GM06990 (cell line): Measurements from ENCODE around the gene TMEM138.

Source experiments
- DNase-seq: peaks from one replicate; pipeline ENCODE4 v3.0.0-alpha.2; 2011; ENCODE audit not compliant: insufficient read length; ENCODE audit errors: extremely low read depth
- H3K27me3 ChIP-seq: replicated peaks from 2 replicates; pipeline ENCODE4 v1.6.0; 2011; ENCODE audit warnings: low read length; ENCODE audit not compliant: control insufficient read depth, insufficient read depth
- H3K36me3 ChIP-seq: 2 replicates; pipeline ENCODE4 v1.5.1; 2011; ENCODE audit warnings: low read length; ENCODE audit not compliant: control insufficient read depth, insufficient read depth
- H3K4me3 ChIP-seq: replicated peaks from 2 replicates; pipeline ENCODE4 v1.5.1; 2011; ENCODE audit warnings: low read depth, mild to moderate bottlenecking, control low read depth, low read length
- CTCF ChIP-seq: IDR thresholded peaks from 2 replicates; pipeline ENCODE4 v1.5.1; 2011; ENCODE audit warnings: low read length, control low read depth, mild to moderate bottlenecking, inconsistent platforms; ENCODE audit not compliant: insufficient read depth, poor library complexity, severe bottlenecking

TMEM138 gene

GRCh38 chr11:61401573-61401972 is 39.4 kb downstream of the TMEM138 start:
- Histone ChIP-seq H3K27me3 (no peaks in the 10 kb centered on the region), H3K36me3 (peaks cover 26% of the 10 kb centered on the region), H3K4me3 (no peak overlapping the region)
- no peak for DNase-seq
- TF ChIP-seq CTCF: no peak

- H3K4me3 ChIP-seq: no peak overlapping the region
- no peaks in the 10 kb centered on the region for H3K27me3 ChIP-seq
- peaks cover 35% of the 10 kb centered on the region for H3K36me3 ChIP-seq
- no peak for TF ChIP-seq CTCF
- DNase-seq: no peak
Observed at GRCh38 chr11:61403658-61404057, 41.5 kb downstream of the TMEM138 start.

- peaks cover 36% of the 10 kb centered on the region for H3K36me3 ChIP-seq
Observed at GRCh38 chr11:61404103-61404502, 41.9 kb downstream of the TMEM138 start.

GRCh38 chr11:61404641-61405040 is 42.5 kb downstream of the TMEM138 start:
- no peak for DNase-seq
- no peak for TF ChIP-seq CTCF
- no peak overlapping the region for H3K4me3 ChIP-seq
- H3K27me3 ChIP-seq: no peaks in the 10 kb centered on the region
- H3K36me3 ChIP-seq: peaks cover 36% of the 10 kb centered on the region

More at GRCh38 chr11:61404103-61404502, 41.9 kb downstream of the TMEM138 start:
- no peak overlapping the region for H3K4me3 ChIP-seq
- H3K27me3 ChIP-seq: no peaks in the 10 kb centered on the region
- no peak for DNase-seq
- TF ChIP-seq CTCF: no peak

GRCh38 chr11:61406067-61406466 is 43.9 kb downstream of the TMEM138 start:
- no peak for TF ChIP-seq CTCF
- no peak overlapping the region for H3K4me3 ChIP-seq
- DNase-seq: no peak
- H3K36me3 ChIP-seq: peaks cover 36% of the 10 kb centered on the region
- H3K27me3 ChIP-seq: no peaks in the 10 kb centered on the region
